Measurements from ENCODE around the gene NRP1.

Gene NRP1

DNA sequence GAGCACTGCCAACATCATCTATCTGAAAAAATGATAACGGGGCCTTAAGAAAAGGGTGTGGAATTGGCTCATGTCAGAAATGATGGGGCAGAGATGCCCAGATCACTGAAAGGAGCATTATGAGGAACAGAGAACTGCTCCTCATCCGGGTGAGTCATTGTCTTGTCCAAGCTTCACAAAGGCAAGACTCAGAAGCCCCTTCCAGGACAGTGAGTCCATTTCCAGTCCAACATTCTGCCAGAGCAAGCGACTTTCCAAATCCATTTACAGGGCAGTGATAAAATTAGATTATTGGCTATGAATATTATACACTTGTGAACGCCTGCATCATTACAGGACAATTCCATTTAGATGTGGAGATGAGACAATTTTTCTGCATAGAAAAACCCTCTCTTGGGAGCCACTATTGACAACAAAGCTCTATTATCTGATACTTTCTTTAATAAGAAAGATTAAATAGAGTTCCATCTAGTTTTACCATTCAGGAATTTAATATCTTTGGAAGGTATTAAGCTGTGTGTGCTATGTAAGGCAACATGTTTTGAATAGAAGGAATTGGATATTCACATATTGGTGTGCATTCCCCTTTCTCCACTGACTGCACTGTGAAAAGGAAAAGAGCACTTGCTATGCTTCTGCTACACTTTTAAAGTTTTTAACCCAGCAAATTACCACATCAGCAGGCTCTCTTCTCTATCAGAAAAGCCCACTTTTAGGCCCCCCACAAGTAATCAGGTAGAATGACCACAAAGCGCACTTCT is 159.6 kb downstream of the NRP1 start:
- no peak for DNase-seq

DNA sequence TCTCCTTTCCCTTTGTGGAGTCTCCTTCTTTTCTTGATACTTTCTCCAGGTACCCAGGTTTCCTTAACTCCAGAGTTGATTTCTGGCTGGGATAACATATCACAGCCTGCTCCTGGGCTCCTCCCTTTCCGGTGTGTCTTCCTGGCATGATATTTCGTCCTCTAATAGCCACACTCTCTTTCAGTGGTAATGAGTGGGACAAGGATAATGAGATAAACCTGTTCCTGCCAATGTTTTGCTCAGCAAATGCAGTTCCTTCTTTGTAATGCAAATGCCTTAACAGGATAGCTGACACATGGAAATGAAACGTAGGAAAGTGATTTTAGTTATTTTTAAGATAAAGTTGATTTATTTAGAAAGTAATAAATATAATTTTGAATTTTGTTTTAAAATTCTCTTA is 168.6 kb downstream of the NRP1 start:
- no peak for DNase-seq

DNA sequence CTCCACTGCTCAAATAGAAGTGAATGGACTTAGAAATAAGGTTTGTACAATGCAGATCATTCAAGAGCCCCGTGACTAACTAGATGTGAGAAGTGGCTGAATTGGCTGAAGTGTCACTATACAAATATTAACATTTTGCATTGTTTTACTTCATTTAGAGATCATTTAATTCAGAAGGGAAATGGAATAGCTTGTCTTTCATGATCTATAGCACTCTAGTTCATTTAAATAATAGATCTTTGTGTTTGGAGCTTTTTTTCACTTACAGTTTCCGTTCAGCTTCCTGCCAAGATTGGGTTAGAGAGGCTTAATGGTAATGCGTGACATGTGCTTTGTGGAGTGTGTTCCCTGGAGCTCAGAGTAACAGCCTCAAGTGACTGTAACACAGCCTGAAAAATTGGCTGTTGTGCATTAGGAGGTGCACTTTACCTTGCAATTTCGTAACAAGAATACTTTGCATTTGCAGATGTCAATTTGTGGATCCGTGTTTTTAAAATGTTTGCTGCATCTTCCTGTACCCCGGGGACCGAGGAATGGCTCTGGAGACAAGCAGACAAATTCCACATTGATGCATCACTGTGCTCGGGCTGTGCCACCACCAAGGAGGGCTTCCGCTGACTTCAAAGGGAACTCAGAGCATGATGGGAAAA is 170.3 kb downstream of the NRP1 start:
- DNase-seq = no peak

DNA sequence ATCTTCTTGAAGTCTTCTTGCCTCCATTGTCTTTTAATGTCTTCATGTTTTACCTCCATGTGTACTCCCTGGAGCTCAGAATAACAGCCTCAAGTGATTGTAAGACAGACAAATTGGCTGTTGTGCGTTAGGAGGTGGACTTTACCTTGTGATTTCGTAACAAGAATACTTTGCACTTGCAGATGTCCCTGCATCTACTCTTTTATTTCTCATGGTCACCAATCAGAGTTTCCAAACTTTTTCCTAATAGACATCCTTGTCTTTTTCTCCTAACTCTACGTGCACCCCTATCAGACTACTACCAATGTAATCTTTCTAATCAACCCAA is 172.3 kb downstream of the NRP1 start:
- DNase-seq = no peak

DNA sequence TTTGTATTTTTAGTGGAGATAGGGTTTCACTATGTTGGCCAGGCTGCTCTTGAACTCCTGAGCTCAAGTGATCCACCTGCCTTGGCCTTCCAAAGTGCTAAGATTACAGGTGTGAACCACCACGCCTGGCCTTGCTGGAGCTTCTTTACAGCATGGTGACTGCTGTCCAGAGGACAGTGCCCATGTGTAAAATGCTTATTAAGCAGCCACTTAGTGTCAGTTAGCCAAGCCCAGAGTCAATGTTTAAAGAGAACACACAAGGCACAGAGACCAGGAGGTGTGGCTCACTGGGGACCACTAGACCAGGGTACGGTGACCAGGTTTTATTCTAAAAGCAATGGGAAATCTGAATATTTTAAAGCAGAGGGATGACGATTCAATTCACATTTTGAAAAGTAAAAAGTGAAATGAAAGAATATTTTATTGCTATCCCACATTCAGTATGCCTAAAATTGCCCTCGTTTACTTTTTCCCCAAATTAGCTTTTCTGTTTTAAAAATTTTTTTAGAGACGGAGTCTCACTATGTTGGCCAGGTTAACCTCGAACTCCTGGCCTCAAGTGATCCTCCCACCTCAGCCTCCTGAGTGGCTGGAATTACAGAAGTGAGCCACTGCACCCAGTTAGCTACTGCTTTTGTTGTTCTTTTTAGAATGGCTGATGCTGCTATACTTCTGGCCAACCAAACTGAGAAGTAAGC is 172.8 kb downstream of the NRP1 start:
- DNase-seq = no peak

DNA sequence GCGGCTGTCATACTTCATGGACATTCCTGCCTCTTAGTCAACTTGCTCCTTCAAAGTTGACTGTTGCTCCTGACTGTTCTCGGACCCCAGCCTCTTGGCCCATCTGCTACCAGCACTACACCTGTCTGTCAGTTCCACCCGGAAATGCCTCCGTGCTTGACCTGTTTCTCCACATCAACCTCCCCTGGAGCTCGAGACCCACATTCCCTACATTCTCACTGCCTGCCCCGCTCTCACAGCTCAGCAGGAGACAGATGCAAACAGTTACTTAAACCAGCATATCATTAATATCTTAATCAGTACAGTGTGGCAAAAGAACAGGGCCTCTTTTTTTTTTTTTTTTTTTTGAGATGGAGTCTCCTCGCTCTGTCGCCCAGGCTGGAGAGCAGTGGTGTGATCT is 174.3 kb downstream of the NRP1 start:
- no peak for DNase-seq

DNA sequence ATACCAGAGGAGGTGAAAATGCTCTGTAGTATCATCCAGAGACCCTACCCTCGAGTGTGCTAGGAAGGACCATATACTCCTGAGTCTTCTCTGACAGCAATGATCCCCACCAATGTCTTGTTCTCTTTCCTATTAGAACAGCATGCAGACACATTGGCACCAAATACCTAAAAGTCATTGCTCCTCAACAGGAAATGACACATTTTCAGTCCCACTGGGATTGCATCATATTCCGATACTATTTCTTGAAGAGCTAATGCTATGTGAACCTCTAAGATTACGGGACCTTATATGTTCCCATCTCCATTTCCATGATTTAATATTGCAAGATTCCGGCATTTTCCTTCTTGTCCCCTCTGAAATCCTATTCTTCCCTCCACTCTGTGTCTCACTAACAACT is 177.4 kb downstream of the NRP1 start:
- DNase-seq = no peak

DNA sequence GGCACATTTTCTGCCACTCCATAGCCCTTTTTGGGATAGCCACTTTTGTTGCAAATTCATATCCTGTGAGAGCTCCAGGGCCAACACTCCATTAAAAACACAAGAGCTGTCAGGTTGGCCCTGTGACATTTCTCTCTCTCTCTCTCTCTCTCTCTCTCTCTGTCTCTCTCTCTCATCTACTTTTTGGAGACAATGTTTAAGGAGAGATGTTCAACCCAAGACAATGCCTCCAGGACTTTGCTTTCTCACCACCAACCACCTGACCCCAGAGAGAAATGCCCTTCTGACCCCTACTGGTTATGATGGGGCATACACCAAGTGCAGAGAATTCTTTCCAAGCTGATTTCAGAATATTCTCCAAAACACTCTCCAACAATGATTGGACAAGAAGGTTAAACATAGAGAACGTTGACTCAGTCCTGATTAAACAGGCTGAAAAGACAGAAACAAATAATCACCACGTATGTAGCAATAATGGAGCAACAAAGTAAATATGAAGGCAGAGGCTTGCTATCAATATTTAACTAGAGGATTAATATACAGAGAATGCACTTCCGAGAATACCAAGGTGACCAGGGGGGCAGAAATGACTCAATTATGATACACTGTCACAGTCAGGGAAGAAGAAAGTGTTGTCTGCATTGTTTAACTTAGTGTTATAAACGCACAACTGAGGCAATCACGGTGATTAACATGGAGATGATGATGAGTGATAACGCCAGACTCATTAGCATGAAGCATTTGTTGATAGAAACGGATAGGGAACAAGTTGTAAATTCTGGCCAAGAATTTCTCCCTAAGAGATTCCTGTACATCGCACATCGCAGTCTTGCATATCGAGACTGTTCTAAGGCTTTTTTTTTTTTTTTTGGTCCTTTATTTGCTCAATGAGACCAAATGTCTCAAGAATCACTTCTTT is 178.5 kb downstream of the NRP1 start:
- peak; percentile 63 for DNase-seq

DNA sequence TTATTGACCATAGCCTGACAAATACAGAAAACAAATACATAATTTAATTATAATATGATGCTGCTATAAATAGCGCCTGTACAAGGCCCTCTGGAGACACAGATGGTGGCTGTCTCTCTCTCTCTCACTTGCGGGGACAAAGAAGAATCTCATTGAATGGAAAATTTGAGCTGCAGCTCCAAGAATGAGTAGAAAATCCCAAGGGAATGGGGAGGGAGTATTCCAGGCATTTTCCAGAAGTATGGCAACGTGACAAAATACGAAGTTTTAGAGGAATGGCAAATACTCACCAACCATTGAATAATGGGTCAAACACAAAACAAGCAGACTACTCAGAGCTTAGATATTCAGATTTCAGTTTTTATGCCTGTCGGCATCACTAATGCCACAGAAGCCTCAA is 179.9 kb downstream of the NRP1 start:
- no peak for DNase-seq

DNA sequence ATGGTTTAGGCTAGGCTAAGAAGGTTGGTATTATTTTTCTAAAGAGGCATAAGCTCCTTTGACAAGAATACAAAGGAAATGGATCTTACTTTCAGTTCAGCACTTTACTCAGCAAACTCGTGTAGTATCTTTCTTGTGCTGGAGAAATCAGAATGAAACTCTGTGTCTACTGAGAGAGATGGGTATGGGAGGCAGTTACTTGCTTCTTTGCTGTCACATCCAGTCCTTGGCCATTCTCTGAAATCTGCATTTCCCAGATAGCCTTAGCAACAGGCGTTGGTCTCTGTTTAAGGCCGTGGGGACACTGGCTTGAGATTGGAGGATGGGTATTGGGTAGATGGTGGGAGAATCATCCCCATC is 180.5 kb downstream of the NRP1 start:
- no peak for DNase-seq

DNA sequence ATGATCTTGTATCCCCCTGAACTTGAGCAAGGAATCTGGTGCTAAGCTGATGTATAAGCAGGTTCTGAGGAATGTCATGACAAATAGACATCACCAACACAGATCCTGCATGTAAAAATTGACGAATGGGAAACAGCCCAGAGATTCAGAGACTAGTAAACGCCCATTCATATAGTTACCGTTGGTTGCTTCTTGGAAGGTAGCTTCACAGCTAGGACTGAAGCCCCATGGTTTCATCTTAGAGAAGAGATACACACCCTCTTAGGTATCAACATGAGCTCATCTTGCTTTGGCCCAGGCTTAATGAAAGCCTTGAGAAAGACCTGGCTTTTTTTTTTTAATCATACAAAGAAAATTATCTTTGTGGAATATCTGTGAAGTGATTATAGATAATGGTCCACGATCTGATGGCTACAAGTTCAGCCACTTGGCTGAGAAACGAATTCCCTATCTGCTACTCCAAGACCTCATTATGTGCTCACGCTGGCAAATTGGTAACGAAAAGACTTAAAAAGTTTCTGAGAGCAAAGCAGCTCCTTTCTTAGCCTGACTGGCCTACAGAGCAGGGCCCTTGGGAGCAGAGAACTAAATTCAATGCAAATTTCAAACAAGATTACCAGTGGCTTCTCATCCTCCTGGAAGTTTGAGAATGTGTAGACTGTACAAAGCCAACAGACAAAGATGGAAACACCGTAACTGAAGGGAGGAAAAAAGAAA is 181.1 kb downstream of the NRP1 start:
- DNase-seq = no peak

DNA sequence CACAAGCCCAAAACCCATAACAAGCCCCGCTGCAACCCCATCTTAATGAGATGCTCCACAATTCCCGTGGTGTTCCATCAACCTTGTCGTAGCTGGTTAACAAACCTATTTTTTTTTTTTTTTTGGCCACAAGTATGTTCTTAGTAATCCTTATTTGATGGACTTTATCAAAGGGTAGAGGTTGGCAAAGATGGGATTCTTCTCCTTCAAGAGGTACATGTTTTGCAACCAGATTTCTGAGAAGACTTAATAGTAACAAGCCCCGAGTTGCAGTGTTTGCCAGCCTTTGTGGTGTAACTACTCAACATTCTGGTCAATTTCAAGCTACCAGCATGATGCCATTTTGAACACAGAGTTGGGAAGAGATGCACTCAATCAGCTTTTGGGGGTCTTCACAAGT is 181.7 kb downstream of the NRP1 start:
- DNase-seq = no peak

DNA sequence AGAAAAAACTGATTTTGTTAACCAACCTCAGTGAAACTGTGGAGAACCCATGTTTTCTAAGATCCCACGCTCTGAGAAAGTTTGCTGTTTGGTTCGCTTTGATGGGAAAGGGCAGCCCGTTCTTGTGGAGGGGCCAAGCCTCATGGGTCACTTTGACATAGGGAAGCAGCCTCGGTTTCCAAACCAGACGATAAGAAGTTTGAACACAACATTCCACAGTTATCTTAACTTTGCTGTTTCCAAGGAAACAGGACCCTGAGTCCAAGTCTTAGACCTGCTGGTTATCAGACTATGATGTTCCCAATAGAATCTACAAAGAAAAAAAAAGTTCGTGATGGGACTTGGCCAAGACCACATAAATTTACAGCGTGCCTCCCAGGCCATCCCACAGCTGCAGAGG is 182.3 kb downstream of the NRP1 start:
- DNase-seq = no peak

DNA sequence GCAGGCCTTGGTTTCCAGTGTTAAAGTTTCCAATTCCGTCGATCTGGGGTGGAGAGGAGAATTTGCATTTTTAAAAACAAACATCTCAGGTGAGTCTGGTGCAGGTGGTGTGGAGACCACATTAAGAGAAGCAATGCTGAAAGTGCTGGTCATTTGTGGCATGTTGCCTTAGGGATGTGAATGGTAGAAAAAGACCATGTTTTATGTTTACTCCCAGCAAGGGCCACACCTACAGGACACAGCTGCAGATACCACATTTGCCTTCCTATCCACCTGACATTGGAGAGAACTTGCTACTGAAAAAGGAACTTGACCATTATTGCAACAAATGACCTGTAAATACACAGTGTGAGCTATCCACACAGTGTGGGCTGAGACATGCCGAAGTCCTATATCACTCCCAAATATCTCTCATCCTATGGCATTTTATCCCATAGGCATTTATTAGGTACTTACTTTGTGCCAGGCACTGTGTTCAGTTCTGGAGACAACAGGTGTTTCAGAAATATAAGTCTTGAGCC is 183.1 kb downstream of the NRP1 start:
- no peak for DNase-seq

DNA sequence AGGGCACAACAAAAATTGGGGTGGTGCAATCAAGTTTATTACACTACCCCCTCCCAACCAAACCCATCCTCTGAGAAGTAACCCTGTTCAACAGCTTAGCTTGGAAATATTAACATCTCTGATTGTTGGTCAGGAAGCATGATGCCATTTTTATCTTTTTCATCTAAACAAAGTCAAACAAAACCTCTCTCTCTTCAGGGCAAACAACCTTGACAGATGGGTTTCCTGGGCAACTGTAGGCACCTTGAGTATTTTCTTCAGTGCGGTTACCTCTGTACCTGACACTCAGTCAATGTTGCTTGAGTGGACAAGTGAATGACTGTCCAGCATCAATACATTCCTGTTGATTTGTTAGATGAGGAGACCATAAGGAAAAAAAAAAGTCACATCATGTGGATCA is 183.6 kb downstream of the NRP1 start:
- peak; percentile 74 for DNase-seq

DNA sequence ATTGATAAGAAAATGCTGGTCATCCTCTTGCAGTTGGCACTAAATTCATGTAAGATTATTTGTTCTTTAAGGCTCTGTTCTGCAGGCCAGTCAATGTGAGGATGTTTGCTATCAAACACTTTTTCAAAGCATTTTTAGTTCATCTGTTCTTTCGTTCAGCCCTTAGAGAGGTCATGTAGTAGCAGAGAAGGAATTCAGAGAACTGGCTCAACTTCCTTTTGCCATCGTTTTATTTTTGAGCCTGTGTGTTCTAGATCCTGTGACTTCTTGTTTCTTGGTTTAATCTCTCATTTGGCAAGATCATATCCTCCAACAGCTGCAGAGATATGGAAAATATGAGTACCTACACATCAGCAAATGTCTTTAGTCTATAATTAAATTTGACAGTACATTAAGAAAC is 184.3 kb downstream of the NRP1 start:
- no peak for DNase-seq

DNA sequence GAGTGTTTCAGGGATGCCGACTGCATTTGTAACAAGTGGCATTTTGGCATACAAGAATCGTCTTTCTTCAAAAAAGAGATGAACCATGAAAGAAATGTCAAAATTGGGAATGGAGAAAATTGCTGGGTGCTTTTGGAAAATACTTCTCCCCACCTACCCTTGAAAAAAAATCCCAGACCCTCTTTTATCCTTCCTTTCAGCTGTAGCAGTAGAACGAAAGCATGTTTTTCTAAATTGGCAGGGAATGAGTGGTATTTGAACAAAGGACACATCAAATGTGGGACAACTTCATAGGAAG is 187.5 kb downstream of the NRP1 start:
- no peak for DNase-seq

DNA sequence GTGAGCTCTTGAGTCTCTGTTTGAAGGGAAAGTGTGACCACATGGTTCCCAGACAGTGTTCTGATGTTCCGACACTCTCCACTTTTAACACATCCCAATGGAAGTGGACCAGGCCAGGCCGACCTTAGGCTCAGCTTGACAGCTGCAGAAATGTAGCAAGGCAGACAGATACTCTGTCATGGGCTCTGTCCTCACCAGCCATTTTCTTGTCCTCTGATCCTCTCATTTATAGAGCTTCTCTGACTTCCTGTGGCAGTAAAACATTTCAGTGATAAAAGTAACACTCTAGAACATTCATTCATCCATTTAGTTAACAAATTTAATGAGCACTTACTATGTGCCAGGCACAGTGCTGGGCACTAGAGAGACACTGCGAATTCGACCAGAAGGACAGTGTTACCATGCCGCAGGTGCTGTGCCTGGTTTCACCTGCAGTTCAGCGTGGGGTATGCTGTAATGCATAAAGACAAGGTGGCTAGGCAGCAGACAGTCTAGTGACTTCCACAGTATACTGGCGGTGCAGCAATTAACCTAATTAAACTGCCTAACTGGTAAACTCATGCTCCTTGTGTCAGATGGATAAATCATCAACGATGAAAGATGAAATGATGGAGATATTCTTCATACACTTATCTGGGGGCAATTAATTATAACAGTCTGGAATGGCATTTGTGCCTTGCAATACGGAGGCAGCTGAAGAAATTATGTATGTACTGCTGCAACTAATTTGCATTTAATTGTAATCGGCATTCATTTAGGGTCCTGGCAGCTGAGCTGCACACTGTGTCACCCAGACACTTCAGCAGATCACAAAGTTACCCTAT is 188.1 kb downstream of the NRP1 start:
- no peak for DNase-seq

DNA sequence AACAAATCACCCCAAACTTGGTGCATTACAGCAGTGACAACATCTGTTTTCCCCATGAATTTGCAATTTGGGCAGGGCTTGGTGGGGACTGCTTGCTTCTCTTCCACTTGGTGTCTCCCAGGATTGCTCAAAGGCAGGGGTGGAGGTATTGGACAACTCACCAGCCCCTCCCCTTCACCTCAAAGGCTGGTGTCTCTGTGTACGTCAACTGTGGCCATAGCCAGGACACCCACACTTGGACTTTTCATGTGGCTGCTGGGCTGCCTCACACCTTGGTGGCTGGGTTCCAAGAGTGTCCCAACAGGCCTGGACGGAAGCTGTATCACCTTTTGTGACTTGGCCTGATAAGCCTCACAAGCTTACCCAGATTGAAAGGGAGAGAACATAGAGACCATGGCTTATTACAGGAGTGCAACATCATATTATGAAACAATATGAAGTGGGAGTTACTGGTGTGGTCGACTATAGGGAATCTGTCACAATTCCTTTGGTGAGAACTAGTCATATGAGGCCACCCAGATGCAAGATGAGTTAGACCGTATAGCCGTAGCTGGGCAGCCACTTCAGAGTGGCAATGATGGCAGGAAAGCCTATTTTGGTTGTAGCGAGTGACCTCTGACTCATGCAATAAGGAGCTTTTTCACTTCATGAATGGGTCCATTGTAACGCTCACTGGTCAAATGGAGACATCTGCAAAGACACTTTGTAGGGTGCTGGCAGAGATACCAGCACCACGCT is 188.8 kb downstream of the NRP1 start:
- no peak for DNase-seq

DNA sequence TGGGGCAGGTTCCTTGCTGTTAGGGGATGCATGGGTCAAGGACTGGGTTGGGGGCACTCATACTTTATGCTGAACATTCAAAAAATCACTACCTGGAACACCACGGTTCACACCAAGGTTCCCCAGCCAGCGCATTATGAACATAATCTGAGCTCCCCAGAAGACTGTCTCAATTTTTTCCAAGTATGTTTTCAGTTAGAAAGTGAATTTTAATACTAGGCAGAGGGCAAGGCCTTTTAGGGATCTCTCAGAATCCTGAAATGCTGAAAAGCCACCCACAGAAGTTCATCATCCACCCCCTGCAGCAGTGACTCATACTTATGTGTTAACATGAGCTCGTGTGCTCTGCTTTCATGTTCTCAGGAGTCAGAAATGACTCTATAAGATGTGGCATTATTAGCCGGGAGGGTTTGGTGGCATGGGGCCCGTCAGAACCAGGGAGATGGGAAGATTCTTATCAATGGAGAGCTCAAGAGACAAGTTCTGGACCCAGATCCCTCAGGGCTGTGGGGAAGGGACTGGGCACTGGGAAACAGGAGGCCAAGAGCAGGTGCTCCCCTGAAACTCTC is 191.2 kb downstream of the NRP1 start:
- DNase-seq = no peak

DNA sequence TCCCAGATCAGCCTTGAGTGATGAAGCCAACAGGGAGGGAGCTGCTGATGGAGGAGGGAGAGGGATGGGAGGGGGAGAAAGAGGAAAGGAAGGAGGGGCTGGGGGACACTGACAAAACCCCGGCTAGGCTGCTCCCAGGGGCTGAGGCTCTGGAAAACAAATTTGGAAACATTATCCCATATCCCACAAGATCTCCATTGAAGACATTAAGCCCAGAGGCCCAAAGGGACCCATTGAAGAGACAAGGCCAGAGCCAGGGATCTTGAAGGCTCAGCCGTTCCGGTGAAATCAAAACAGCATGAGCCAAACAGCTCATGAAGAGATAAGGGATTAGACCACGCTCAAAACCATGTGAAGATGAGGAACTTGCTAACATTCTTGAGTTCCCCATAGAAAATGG is 192.2 kb downstream of the NRP1 start:
- no peak for DNase-seq
